Fibroblast of villous mesenchyme (primary cell): ENCODE results near the gene MSANTD2. TPM values are rescaled to one million over a fixed set of nuclear protein-coding genes. Genes with fewer than 3 reads are reported as not detected.

Experiments
- DNase-seq: peaks from one replicate; pipeline ENCODE4 v3.0.0-alpha.2; 2010; ENCODE audit warnings: low read depth
- H3K4me3 ChIP-seq: 2 replicates; pipeline ENCODE4 v1.5.1; 2011; ENCODE audit warnings: low read depth, mild to moderate bottlenecking, low read length
- total RNA-seq: library from RNA; depleted of rRNA; stranded (reverse); fragments of >200 nt; gene quantifications from 2 replicates; pipeline ENCODE4 v1.2.3, GENCODE V29; 2012
- TF ChIP-seq, protein P1 (sequence below): IDR thresholded peaks from 2 replicates; pipeline ENCODE4 v1.5.1; 2012; ENCODE audit warnings: low read depth, mild to moderate bottlenecking, low read length; ENCODE audit not compliant: insufficient read depth

Gene MSANTD2
- total RNA-seq, 1 donor, result 11.2 TPM

DNA sequence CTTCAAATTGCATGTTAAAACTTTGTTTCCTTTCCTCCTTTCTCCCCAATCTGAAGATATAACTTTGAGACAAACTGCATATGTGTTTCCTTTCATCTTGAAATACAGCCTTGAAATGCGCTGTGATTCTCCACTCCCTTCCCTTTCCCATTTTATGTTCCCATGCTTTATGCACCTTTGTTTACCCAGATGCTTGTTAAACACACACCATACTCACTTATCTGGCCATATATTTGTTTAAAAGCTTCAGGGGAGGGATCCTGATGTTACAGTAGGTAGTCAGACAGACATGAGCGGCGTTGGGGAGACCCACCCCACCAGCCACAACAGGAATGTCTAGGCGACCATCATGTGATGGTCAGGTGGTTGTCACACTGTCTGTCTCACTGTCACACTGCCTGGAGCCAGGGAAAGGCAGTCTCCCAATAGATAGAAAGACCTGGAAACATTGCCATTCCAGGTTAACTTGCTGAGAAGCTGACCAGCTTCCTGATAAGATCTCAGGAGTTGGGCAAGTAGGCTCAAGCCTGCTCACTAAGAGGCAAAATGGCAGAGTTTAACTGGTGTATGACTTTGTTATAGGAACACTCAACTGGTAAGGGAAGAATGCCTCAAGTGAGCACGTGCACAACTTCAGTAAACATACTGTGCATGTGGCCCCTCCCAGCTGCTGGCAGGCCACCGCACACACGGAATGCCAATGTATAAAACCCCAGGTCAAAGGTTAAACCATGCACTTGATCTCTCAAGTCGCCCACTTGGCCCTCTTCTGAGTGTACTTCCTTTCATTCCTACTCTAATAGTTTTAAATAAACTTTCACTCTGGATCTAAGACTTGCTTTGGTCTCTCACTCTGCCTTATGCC, 23.5 kb upstream of the MSANTD2 start:
- H3K4me3 ChIP-seq, result no peak overlapping the region
- no peak for DNase-seq
- TF ChIP-seq, protein P1, sequence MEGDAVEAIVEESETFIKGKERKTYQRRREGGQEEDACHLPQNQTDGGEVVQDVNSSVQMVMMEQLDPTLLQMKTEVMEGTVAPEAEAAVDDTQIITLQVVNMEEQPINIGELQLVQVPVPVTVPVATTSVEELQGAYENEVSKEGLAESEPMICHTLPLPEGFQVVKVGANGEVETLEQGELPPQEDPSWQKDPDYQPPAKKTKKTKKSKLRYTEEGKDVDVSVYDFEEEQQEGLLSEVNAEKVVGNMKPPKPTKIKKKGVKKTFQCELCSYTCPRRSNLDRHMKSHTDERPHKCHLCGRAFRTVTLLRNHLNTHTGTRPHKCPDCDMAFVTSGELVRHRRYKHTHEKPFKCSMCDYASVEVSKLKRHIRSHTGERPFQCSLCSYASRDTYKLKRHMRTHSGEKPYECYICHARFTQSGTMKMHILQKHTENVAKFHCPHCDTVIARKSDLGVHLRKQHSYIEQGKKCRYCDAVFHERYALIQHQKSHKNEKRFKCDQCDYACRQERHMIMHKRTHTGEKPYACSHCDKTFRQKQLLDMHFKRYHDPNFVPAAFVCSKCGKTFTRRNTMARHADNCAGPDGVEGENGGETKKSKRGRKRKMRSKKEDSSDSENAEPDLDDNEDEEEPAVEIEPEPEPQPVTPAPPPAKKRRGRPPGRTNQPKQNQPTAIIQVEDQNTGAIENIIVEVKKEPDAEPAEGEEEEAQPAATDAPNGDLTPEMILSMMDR, result no peak

DNA sequence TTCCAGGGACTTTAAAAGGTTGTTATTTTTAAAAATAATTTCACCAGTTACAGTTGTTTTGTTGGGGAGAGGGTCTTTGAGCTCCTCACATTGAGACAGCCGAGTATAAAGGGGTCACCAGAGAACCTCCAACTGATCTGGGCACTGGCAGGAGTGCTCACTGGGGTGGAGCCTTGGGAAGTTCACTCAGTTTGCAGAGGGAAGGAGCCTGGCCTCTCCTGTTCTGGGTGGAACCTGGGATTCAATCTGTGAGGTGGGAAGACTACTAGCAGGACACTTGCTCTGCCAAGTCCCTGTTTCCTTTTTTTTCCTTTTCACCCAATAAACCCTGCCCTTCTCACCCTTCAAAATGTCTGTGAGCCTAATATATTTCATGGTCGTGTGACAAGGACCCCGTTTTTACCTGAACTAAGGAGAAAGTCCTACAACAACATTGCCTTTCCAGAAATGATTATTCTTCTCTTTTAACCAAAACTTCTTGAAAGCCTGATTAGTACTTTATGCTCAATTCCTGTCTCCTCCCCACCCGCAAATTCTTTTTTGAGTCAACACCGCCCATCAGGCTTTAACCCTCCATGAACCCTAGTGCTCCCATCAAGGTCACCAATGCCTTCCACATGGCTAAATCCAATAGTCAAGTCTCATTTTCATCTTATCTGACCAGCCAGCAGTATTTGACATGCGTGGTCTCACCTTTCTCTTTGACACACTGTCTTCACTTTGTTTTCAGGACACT, 22.0 kb upstream of the MSANTD2 start:
- TF ChIP-seq, protein P1, result no peak
- DNase-seq, result no peak
- no peak overlapping the region for H3K4me3 ChIP-seq

DNA sequence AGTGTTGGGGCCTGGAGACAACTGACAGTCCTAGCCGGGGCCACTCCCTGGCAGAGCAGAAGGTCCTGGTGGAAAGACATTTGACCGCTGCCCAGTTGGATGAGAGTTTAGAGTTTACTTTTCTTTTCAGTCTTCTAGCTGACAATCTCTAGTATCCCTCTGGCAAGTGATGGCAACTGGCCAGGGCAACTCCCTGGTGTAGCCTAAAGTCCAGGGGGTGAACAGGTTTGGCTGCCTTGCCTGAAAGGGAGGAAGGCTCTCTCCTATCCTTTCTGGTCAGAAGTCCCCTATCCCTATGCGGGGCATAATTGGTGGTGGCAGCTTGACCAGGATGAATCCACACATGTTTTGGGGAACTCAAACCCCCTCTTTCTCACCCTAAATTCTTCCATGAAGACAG, 16.8 kb upstream of the MSANTD2 start:
- TF ChIP-seq, protein P1, result no peak
- no peak overlapping the region for H3K4me3 ChIP-seq
- DNase-seq, result no peak

DNA sequence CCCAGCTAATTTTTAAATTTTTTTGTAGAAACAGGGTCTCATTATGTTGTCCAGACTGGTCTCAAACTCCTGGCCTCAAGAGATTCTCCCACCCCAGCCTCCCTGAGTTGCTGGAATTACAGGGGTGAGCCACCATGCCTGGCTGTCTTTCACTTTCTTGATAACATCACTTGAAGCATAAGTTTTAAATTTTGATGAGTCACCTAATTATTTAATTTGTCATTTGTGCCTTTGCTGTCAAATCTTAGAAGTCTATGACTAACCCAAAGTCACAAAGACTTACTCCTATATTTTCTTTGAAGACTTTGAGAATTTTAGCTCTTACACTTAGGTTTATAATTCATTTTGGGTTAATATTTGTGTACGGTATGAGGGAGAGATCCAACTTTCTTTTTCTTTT, 14.5 kb upstream of the MSANTD2 start:
- no peak overlapping the region for H3K4me3 ChIP-seq
- TF ChIP-seq, protein P1, result no peak
- DNase-seq, result no peak

DNA sequence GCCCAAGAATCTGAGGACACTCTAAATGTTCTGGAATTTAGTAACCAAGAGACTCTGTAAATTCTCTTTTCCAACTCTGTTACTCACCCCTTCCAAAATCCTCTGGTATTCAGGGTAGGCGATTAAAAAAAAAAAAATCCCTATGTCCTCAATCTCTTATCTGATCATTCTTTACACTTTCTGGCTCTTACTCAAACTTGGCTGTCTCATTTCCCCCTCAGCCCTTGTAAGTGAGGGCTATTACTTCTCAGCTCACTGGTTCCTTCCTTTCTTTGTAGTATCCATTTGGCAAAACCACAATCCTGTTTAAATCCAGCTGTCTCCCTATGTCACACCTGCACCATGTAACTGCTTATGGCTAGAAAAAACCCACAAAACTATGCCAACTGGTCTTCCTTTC, 12.7 kb upstream of the MSANTD2 start:
- TF ChIP-seq, protein P1, result no peak
- H3K4me3 ChIP-seq, result no peak overlapping the region
- no peak for DNase-seq

DNA sequence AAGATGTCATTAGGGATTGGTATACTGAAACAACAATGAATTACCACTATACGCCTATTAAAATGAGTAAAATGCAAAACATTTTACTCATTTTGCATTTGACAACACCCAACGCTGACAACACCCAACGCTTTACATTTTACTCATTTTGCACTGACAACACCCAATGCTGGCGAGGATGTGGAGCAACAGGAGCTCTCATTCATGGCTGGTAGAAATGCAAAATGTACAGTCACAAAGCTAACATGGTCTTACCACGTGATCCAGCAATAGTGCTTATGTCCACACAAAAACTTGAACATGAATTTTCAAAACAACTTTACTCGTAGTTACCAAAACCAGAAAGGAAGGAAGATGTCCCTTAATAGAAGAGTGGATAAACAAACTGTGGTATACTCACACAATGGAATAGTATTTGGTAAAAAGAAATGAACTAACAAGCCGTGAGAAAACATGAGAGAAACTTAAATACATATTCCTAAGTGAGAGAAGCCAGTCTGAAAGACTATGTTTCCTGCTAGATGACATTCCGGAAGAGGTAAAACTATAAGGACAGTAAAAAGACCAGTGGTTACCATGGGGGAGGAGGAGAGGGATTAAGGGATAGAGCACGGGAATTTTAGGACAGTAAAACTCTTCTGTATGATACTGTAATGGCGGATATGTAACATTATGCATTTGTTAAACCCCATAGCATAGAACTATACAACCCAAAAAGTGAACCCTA, 11.4 kb upstream of the MSANTD2 start:
- no peak overlapping the region for H3K4me3 ChIP-seq
- TF ChIP-seq, protein P1, result no peak
- DNase-seq, result no peak
